AG04450 (cell line): ENCODE results near the gene APLNR. TPM values are rescaled to one million over a fixed set of nuclear protein-coding genes. Genes with fewer than 3 reads are reported as not detected.

Source experiments
- CTCF ChIA-PET: fragments of 300-600, 350-600 bp; formaldehyde crosslinking; extraction: SDS; loops from one replicate; lab custom pipeline; 2022; ENCODE audit warnings: antibody characterized with exemption, inconsistent platforms; lab: Charles Lee
- POLR2A ChIA-PET: fragments of 350-600 bp; formaldehyde crosslinking; extraction: SDS; loops from one replicate; lab custom pipeline; 2021; ENCODE audit warnings: antibody characterized with exemption, inconsistent platforms; lab: Yijun Ruan, JAX
- DNase-seq: peaks from one replicate; pipeline ENCODE4 v3.0.0-alpha.2; 2011; ENCODE audit warnings: low read depth, low spot score
- H3K27ac ChIP-seq: one replicate; pipeline ENCODE4 v1.5.1; 2012; ENCODE audit warnings: low read depth, low read length, control low read depth
- H3K27me3 ChIP-seq: one replicate; pipeline ENCODE4 v1.6.0; 2012; ENCODE audit warnings: low read length; ENCODE audit not compliant: control insufficient read depth, insufficient read depth
- H3K4me3 ChIP-seq: 2 replicates; pipeline ENCODE4 v1.5.1; 2011; ENCODE audit warnings: mild to moderate bottlenecking, low read depth, low read length, control low read depth
- H3K9me3 ChIP-seq: 2 replicates; pipeline ENCODE4 v1.5.1; 2012; ENCODE audit warnings: low read length; ENCODE audit not compliant: control insufficient read depth, insufficient read depth
- polyA plus RNA-seq: library from polyadenylated mRNA; depleted of rRNA; stranded (reverse); fragments of >200 nt; gene quantifications from 2 replicates; pipeline ENCODE4 v1.2.3, GENCODE V29; 2011
- TF ChIP-seq, protein P1 (sequence below): IDR thresholded peaks from 2 replicates; pipeline ENCODE4 v1.5.1; 2011; ENCODE audit warnings: low read depth, low read length, control low read depth, inconsistent platforms

The APLNR gene
- polyA plus RNA-seq, 1 experiment = not detected

DNA sequence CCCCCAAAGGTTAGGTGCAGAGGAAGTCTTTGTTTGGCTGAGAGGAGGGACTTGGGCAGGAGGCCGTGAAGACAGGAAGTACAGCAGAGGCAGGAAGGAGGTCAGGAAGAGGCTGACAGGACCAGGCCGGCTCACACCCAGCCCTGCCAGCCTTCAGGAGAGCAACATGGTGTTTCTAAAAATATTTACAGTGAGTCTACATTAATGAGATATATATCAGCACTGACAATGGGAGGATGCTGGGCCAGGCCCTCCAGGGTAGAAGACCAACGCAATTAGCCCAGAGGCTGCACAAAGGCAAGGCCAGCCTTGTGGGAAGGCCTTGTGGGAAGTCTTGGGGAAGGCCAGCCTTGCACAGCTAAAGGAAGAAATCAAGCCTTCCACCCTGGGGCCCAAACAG, 7.9 kb upstream of the APLNR start:
- H3K27me3 ChIP-seq = peaks cover 13% of the 10 kb centered on the region
- ChIA-PET POLR2A (no interaction called here), CTCF (interaction anchor here (1.3 kb wide), 1 partner anchor 403 kb away, joined by 3 read pairs; no protein-coding TSS in a partner anchor)
- no peak overlapping the region for H3K27ac ChIP-seq
- no peak overlapping the region for H3K4me3 ChIP-seq
- H3K9me3 ChIP-seq = no peaks in the 10 kb centered on the region
- TF ChIP-seq, protein P1, sequence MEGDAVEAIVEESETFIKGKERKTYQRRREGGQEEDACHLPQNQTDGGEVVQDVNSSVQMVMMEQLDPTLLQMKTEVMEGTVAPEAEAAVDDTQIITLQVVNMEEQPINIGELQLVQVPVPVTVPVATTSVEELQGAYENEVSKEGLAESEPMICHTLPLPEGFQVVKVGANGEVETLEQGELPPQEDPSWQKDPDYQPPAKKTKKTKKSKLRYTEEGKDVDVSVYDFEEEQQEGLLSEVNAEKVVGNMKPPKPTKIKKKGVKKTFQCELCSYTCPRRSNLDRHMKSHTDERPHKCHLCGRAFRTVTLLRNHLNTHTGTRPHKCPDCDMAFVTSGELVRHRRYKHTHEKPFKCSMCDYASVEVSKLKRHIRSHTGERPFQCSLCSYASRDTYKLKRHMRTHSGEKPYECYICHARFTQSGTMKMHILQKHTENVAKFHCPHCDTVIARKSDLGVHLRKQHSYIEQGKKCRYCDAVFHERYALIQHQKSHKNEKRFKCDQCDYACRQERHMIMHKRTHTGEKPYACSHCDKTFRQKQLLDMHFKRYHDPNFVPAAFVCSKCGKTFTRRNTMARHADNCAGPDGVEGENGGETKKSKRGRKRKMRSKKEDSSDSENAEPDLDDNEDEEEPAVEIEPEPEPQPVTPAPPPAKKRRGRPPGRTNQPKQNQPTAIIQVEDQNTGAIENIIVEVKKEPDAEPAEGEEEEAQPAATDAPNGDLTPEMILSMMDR = no peak
- DNase-seq = no peak

DNA sequence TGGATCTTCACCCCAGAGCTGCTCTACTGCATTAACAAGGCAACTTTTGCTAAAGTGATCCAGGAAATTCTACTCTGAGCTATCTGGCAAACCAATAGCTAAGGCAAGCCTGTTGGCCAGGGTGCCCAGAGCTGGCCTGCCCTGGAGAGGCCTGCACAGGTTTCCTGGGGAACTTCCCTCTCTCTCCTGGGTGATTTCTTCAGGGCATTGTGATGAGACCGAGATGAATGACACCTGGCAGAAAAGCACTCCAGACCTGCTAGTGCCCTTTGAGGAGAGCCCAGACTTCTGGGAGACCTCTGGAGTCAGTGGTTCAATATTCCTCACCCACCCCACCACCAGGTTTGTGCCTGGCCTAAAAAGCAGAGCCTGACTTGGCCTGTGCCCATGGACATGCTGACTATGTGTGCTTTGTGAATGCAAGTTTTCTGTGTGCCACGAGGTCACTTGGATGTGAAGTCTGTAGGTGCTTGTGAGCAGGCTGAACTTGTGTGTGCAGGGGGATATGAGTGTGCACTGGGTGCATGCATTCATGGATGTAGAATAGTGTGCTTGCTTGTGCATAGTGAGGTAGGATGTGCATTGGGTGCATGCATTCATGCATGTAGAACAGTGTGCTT, 4.4 kb upstream of the APLNR start:
- Histone ChIP-seq H3K9me3 (no peaks in the 10 kb centered on the region; the same call in 1 of the 2 replicates), H3K27me3 (peaks cover 19% of the 10 kb centered on the region), H3K27ac (no peak overlapping the region), H3K4me3 (no peak overlapping the region)
- ChIA-PET POLR2A (no interaction called here), CTCF (interaction anchor here (0.9 to 4.7 kb wide), 2 partner anchors 8 to 124 kb away, joined by 5 to 62 read pairs; no protein-coding TSS in a partner anchor)
- TF ChIP-seq, protein P1 = no peak
- DNase-seq = no peak

DNA sequence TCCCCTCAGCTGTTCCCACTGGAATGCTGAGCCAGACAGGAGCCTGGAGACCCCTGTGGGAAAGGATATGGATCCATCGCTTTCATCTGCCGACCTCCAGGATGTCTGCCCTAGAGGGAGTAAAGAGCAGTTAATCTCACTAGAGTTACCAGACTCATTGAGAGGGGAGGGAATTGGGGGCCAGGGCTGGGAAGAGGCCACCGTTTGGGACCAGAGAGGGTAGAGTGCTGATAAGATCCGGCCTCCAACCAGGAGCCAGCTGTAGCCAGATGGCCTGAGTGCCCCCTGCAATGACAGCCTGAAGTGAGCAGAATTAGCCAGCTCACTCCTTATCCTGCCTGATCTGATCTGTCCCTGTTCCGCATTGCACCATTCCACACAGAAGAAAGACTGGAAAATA, 3.7 kb upstream of the APLNR start:
- TF ChIP-seq, protein P1 = no peak
- no peak overlapping the region for H3K27ac ChIP-seq
- DNase-seq = no peak
- CTCF ChIA-PET = interaction anchor here (4.7 kb wide), 1 partner anchor 8 kb away, joined by 62 read pairs; no protein-coding TSS in a partner anchor
- no peak overlapping the region for H3K4me3 ChIP-seq
- peaks cover 23% of the 10 kb centered on the region for H3K27me3 ChIP-seq
- POLR2A ChIA-PET = no interaction called here
- H3K9me3 ChIP-seq = peaks cover 4% of the 10 kb centered on the region; the same call in 1 of the 2 replicates

DNA sequence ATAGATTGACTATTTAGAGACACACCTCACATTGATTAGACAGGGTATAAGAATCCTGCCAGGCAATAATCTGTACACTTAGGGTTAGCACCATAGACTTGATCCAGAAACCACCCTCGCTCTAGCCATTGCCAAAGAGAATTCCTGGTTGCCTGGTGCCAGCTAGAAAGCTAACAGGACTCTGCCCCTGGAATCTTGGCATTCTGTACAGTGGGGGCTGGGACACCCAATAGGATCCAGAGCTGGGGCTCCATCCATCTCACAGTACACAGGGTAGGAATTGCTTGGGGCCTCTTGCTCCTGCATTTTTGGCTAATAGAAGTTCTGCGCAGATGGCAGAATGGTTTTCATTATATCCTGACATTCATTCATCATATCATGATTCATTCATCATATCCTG, 3.0 kb upstream of the APLNR start:
- TF ChIP-seq, protein P1 = no peak
- DNase-seq = no peak
- Histone ChIP-seq H3K4me3 (no peak overlapping the region), H3K27me3 (peaks cover 30% of the 10 kb centered on the region), H3K9me3 (peaks cover 4% of the 10 kb centered on the region; the same call in 1 of the 2 replicates), H3K27ac (no peak overlapping the region)
- ChIA-PET POLR2A (no interaction called here), CTCF (interaction anchor here (4.7 kb wide), 1 partner anchor 9 kb away, joined by 62 read pairs; no protein-coding TSS in a partner anchor)

DNA sequence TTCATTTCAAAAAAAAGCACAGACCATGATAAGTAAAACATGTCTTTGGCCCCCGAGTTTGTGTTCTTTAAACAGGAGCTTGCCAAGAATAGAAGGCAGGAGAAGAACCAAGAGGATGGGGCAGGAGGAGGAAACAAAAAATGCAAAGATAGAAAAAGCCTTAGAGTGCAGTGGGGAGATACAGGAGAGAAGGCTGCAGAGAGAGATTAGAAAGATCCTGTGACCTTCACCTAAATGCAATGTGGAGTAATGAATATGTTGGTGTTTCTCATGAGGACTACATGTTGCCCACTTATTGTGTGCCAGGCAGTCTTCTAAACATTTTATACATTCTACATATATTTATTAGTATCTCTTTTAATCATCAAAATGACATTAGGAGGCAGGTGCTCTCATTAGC, 2.3 kb upstream of the APLNR start:
- Histone ChIP-seq H3K27me3 (peaks cover 35% of the 10 kb centered on the region), H3K4me3 (no peak overlapping the region), H3K9me3 (peaks cover 4% of the 10 kb centered on the region; the same call in 1 of the 2 replicates), H3K27ac (no peak overlapping the region)
- TF ChIP-seq, protein P1 = no peak
- CTCF ChIA-PET = interaction anchor here (4.7 kb wide), 1 partner anchor 10 kb away, joined by 62 read pairs; no protein-coding TSS in a partner anchor
- DNase-seq = no peak
- POLR2A ChIA-PET = no interaction called here
